GM19372 (cell line): ENCODE measurements around the gene ATF5.
"Not testable (repeated sequence)": the region's sequence is repeated elsewhere in the genome, so short reads cannot be mapped to it uniquely, and the experiment has no call there.

Experiments used
- ATAC-seq: cut with Tn5 transposase; IDR thresholded peaks from one replicate; pipeline ENCODE4 v1.9.1; 2021; ENCODE audit warnings: mild to moderate bottlenecking, low read depth, moderate library complexity; ENCODE audit not compliant: unreplicated experiment

ATF5 gene

DNA sequence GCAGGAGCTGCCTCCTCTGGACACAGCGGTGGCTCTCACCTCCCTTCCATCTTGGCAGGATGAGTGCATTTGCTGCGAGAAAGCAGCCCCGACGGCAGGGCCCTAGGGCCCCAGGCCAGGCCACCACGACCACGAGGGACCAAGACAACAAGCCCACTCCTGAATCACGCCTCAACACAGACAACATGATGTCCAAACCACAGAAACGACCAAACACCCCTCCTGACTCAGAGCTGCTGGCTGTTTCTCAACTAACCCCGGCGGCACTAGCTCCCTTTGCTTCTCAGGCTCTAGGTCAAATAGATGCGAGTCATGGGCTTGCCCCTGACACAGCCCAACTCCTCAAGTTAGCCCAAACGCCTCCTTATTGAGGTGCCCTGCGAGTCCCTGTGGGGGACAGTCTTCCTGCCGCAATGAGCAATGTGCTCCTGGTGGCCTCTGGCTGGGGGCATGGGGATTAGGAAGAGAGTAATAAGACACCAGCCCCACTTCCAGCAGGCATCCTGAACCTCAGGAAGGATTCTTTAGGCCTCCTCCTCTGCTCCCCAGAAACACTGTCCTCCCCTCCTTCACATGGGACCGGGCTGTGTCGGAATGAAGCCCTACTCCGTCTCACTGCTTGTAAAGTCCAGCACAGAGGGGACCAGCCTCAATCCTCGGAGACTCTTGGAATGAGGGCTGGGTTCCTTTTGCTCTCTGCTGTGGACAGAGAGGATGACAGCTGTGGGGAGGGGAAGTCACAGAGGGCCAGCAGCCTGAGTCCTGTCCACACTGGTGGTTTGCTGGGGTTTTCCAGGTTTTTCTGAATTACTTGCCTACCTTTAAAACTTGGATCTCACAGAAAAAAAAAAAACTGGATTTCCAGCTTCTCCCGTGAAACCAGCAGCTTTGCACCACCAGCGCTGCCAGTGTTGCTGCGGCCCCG is 6.9 kb upstream of the ATF5 start:
- ATAC-seq = no peak

DNA sequence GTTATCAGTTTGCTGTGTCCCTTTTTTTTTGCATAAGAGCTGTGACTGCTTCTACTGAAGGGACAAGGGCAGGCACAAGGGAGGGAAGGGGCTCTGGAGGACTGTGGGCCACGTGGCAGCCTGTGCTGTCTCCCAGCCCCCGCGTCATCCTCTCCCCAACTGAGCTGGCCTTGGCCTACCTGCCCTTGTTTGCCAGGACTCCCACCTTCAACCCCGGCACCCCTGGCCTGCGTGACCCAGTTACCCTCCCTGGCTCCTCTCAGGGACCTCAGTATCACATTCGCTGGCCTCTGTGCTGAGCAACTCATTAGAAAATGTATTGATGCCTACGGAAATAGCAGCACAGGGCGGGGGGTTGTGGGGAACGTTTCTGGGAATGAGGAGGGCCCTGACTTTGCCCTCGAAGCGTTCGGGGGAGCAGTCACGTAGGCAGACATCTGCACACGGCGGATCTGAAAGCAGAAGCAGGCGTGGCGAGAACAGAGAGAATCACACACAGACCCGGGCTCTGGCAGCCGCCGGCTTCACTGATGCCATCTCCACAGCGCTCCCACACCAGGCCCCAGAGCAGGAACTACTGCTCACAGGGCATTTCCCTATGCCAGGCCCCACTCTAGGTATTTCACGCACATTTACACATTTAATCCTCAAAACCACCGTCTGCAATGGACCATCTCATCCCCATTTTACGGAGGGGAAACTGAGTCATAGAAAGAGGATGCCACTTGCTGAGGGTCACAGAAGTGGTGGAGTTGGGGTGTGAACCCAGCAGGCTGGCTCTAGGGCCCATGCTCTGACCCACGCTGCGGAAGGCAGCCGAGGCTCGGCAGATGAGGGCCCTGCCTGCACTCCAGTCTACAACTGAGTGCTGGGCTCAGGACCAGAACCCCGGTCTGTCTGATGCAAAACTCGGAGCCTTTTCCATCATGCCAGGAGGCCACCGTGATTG is 5.7 kb upstream of the ATF5 start:
- ATAC-seq = no peak

DNA sequence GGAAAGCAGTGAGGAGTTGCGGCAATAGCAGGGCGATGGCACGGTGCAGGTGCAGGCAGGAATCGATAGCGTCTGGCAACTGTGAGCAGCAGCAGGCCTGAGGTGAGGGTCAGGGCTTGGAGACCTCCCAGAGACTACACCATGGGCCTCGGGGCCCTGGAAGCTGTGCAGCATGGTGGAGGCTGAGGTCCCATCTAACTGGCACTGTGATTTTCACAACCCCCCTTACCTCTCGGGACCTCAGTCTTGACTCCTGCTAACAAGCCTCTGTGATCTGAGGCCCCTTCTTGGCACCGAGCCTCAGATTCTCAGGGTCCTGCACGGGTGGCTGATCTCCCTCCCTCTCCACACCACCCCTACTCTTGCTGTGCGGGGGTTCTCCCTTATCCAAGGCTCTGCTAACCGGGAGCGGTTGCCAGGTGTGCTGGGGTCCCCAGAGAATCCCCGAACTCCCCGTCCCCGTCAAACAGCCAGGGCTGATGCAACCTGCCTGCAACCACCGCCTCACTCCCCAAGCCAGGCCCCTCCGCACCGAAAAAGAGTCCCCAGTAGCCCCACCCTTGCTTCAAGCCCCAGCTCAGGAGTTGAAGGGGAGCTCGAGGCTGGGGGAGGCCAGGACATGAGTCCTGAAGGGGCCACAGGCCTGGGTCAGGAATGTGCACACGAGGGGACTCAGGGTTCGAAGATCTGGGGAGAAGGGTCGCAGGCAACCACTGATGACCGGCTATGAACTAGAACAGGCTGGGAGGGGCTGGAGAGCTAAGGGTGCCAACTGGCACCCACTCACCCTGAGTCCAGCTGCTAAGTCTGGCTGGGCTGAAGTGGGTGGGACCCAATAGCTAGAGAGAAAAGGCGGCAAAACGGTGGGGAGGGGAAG is 4.8 kb upstream of the ATF5 start:
- ATAC-seq = no peak

DNA sequence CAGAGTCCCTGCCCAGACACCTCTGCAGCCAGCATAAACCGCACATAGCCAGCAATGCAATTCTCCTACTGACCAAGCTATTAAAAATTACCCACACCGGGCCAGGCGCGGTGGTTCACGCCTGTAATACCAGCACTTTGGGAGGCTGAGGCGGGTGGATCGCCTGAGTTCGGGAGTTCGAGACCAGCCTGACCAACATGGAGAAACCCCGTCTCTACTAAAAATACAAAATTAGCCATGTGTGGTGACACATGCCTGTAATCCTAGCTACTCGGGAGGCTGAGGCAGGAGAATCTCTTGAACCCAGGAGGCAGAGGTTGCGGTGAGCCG is 4.2 kb upstream of the ATF5 start:
- not testable (repeated sequence) for ATAC-seq

DNA sequence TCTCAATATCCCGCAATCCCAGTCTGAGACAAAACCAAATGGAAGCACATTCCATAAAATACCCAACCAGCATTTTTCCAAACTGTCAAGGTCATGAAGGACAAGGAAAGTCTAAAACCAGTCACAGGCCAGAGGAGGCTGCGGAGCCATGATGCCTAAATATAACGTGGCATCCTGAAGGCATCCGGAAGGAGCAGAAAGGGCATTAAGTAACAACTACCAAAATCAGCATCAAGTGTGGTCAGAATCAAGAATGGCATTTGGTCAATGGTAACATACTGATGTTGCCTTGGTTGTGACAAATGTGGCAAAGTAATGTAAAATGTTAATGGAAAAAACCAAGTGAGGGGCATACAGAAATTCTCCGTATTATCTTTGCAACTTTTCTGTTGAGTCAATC is 3.5 kb upstream of the ATF5 start:
- ATAC-seq = no peak

DNA sequence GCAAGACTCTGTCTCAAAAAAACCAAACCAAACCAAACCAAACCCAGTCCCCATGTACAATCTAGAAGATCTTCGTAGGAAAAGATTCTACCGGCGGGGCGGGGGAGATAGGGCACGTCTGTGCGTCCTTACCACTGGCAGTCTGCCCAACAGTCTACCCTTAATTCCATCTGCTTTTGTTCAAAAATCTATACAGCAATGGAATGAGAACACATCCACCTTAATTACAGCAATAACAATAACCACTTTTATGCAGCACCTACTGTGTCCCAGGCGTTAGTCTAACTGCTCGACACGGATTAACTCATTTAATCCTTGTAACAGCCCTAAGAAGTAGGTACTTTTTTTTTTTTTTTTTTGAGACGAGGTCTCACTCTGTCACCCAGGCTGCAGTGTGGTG is 2.5 kb upstream of the ATF5 start:
- ATAC-seq = no peak

DNA sequence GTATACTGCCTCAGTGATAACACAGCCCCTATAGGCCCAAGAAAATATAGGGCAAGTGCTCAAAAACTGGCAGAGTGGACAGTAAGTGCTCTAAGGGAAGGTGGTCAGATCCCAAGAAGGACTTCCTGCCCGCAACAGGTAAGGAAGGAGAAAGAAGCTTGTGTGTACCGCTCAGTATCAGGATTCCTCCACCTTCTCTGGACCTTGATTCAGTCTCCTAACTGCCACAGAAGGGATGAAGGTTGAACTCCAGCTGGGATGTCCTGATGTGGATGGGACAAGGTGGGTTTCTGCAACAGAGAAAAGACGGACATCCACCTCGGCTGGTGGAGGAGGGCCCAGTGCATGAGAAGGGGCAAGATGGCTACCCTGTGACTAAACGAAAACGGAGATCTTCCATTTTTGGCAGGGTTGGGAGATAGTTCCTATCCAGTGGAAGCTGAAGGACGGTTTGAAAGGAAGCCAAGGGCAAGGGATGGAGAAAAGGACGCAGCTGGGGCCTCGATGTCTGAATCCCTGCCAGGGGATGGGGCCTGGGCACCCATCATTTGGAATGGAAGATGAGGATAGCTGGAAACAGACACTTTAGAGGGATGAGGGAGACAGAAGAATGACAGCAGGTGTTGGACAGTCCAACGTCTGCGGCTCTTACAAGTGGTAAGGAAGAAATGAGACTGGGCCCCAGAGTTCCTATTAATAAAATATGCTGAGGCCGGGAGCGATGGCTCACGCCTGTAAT is 1.3 kb upstream of the ATF5 start:
- ATAC-seq = no peak

DNA sequence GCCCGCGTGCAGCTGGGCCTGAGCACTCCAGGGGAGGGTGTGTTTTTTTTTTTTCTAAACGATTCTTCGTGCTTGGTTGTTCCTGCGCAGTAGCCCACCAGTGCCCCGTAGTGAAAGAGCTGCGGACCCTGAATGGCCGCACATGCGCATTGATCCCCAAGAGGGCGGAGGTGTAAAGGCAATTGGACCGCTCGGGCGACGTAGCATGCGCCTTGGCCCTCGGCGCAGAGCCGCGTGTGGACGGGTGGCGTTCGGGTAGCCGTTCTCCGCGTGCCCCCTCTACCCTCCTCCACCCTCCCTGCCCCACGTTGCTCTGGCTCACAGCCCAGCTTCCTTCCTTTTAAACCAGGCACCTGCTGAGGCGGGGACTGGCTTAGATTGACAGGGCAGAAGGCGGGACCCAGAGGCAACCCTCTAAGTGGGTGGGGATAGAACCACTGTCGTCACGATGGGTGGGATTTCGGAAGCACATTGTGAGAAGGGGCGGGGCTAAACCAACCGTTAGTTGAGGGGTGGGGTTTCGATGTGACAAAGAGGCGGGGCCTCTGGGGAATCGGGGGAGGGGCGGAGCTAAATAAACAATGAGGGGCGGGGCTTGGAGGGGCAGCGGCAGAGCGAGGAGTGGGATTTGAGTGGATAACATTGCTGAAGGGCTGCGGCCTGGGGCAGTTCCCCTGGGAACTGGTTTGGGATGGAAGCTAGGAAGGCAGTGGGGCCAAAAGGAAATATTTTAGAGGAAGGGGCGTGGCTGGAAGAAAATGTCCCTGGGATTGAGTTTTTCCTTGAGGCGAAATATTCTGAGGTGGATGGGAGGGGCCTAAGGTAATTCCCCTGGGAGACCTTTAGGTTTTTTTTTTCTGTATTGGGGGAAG is 842 bp downstream of the ATF5 start:
- peak; percentile 65 for ATAC-seq

DNA sequence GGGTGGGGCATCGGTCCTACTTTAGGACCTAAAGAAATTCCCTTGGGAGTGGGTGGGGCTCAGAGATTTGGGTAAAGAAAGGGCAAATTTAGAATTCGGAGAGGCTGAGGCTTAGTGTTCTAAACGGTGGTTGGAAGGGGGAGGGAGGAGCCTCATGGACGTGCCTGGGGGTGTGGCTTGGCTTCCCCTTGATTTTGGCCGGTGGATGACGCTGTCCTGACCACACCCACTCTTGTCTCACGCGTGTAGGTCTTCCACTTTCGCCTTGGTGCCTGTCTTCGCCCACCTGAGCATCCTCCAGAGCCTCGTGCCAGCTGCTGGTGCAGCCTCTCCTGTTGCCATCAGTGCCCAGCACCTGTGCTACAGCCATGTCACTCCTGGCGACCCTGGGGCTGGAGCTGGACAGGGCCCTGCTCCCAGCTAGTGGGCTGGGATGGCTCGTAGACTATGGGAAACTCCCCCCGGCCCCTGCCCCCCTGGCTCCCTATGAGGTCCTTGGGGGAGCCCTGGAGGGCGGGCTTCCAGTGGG is 1.5 kb downstream of the ATF5 start:
- no peak for ATAC-seq

DNA sequence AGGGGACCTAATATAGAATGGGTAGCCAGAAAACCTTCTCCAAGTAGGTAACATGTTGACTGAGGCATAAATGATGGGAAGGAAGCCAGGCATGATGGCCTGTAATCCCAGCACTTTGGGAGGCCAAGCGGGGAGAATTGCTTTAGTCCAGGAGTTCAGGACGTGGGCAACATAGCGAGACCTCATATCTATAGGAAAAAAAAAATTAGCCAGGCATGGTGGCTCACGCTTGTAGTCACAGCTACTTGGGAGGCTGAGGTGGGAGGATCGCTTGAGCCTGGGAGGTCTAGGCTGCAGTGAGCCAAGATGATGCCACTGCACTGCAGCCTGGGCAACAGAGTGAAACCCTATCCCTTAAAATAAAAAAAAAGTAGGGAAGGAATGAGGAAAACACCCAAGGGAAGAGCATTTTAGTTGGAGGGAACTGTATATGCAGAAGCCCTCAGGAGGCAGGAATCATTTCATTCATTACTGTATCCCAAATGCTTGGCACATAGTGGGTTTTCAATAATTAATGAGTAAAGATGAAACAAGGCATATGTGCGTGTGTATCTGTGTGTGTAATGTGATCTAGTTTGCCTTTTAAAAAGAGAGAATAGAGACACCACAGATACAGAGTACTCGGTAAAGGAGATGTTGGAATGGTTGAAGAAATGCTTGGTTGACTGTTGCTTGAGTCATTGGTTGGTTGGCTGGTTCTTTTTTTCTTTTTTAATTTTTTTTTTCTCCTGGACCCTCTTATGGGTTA is 2.5 kb downstream of the ATF5 start:
- no peak for ATAC-seq

DNA sequence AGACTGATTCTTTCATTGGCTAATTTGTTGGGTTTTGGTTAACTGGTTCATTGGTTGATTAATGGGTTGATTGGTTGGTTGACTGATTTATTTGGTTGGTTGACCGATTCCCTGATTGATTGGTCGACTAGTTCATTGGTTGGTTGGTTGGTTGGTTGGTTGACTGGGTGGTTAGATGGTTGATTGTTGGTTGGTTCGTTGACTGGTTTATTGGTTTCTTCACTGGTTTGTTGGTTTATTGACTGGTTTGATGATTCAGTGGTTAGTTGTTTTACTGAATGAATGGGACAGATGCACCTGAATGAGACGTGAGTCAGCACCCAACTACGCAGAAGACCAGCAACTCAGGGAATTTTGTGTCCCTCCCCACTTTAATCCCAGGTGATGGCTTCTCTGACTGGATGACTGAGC is 3.0 kb downstream of the ATF5 start:
- ATAC-seq = no peak

DNA sequence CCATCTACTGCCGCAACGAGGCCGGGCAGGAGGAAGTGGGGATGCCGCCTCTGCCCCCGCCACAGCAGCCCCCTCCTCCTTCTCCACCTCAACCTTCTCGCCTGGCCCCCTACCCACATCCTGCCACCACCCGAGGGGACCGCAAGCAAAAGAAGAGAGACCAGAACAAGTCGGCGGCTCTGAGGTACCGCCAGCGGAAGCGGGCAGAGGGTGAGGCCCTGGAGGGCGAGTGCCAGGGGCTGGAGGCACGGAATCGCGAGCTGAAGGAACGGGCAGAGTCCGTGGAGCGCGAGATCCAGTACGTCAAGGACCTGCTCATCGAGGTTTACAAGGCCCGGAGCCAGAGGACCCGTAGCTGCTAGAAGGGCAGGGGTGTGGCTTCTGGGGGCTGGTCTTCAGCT is 3.7 kb downstream of the ATF5 start:
- ATAC-seq = no peak

DNA sequence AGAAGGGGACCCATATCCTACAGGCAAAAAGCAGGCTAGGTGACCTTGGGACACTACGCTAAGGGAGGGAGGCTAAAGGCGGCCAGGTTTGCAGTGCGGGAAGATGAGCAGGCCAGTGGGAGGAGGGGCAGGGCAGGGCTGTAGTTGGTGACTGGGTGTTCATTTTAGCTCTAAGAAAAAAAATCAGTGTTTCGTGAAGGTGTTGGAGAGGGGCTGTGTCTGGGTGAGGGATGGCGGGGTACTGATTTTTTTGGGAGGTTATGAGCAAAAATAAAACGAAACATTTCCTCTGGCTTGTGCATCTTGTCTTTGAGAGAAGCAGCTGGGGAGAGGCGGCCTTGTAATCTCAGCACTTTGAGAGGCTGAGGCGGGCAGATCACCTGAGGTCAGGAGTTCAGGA is 4.6 kb downstream of the ATF5 start:
- no peak for ATAC-seq

DNA sequence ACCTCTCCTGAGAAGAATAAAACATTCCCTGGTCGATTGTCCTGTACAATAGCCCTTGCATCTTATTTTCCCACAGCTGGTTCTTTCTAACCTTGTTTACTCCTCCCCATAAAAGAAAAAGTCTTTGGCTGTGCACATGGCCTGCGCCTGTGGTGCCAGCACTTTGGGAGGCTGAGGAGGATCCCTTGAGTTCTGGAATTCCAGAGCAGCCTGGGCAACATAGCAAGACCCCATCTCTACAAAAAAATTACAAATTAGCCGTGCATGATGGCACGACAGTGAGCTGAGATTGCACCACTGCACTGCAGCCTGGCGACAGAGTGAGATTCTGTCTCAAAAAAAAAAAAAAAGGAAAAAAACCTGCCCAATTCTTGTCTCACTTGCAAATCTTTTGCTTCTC is 7.5 kb downstream of the ATF5 start:
- no peak for ATAC-seq

DNA sequence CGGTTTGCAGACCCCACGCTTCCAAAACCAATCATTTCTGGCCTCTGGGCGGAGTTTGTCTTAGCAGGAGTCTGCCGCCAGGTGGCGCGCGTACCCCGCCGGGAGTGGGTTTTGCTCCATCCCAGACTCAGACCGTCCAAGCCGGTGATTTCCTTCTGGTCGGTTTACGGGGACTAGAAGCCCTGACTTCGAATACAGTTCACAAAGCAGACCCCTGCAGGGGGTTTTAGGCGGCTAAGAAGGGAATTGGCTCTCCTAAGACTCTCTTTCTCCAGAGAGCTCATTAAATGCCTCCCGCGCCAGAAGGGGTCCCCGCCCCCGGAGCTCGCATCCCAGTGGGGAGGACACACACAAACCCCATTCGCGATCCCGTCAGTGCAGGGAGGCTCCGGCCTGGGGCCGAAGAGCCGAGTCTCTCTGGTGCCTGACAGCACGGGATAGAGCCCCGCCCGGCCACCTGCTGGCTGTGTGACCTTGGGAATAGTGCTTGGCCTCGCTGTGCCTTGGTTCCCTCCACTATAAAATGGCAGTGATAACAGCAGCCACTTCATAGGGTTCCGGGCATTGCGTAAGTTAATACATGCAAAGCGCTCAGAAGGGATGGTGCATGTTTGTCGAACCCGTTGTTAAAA is 8.9 kb downstream of the ATF5 start:
- no peak for ATAC-seq

DNA sequence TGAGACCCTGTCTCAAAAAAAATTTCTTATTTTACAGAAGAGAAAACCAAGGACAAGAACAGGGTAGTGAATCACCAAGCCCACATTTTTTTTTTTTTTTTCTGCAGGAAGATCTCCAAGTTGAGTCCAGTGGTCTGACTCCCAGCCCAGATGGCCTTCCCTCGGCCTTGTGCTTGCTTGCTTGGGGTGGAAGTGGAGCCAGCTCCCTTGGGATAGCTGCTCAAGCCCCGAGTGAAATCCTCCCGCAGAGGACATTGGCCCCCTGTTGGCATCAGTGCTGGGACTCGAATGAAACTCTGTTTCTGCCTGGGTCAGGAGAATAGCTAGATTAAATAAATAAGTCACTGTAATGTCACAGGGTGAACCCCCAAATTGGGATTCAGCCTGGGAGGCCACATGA is 9.7 kb downstream of the ATF5 start:
- no peak for ATAC-seq

DNA sequence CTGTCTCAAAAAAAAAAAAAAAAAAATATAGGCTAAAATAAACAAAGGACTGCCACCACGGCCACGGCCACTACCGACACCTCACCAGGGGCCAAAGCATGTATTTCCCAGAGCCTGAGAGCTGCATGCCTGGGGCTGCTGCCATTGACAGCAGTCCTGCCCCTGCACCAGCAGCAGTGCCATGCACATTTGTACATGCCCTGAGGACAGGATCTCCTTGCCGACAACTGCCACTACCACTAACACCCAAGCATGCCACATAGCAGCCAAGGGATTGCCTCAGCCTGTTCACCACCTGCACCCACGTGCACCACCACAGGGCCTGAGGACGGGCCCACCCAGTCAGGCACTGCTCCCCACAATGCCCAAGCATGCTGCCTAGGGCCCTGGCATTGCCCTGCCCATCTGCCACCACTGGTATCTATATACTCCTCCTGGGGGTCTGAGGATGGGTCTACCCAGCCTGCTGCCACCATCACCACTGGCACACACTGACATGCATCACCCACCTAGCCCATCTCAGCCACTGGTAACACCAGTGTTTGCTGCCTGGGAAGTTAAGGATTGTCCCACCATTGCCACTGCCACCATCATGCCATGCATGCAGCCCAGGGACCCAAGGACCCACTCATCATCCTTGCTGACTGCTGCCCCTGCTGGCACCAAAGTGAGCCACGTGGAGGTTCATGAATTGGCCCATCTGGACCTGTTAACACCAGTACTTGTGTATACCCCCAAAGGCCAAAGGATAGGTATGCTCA is 10.9 kb downstream of the ATF5 start:
- no peak for ATAC-seq
